GM21447 (cell line): ENCODE data around the gene DTNB.

Source experiments
- ATAC-seq: cut with Tn5 transposase; IDR thresholded peaks from one replicate; pipeline ENCODE4 v1.9.1; 2021; ENCODE audit not compliant: unreplicated experiment

The DTNB gene

GRCh38 chr2:25592766-25593292 is 80.5 kb downstream of the DTNB start:
- ATAC-seq = no peak

- ATAC-seq = no peak
These were observed 82.4 kb downstream of the DTNB start for GRCh38 chr2:25590921-25591505.

- no peak for ATAC-seq
These were observed 83.6 kb downstream of the DTNB start for GRCh38 chr2:25589676-25590205.

- ATAC-seq = no peak
These were observed 84.8 kb downstream of the DTNB start for GRCh38 chr2:25588576-25588975.

- no peak for ATAC-seq
These were observed 86.0 kb downstream of the DTNB start for GRCh38 chr2:25587361-25587760.

- ATAC-seq = peak; percentile 79
These were observed 86.6 kb downstream of the DTNB start for GRCh38 chr2:25586726-25587144.

GRCh38 chr2:25585189-25585588 is 88.2 kb downstream of the DTNB start:
- no peak for ATAC-seq

GRCh38 chr2:25582077-25582830 is 91.1 kb downstream of the DTNB start:
- ATAC-seq = no peak

- no peak for ATAC-seq
These were observed 96.8 kb downstream of the DTNB start for GRCh38 chr2:25576596-25576995.

GRCh38 chr2:25572638-25573037 is 100.7 kb downstream of the DTNB start:
- ATAC-seq = no peak

- ATAC-seq = no peak
These were observed 103.1 kb downstream of the DTNB start for GRCh38 chr2:25570161-25570845.

GRCh38 chr2:25567406-25567805 is 106.0 kb downstream of the DTNB start:
- peak; percentile 38 for ATAC-seq

GRCh38 chr2:25566694-25567093 is 106.7 kb downstream of the DTNB start:
- peak; percentile 86 for ATAC-seq

- no peak for ATAC-seq
These were observed 107.3 kb downstream of the DTNB start for GRCh38 chr2:25566094-25566493.

- no peak for ATAC-seq
These were observed 112.1 kb downstream of the DTNB start for GRCh38 chr2:25561136-25561850.

- no peak for ATAC-seq
These were observed 114.2 kb downstream of the DTNB start for GRCh38 chr2:25559148-25559547.

GRCh38 chr2:25558262-25558661 is 115.1 kb downstream of the DTNB start:
- peak; percentile 73 for ATAC-seq

- no peak for ATAC-seq
These were observed 116.0 kb downstream of the DTNB start for GRCh38 chr2:25557179-25558036.

GRCh38 chr2:25552318-25552717 is 121.1 kb downstream of the DTNB start:
- ATAC-seq = no peak

GRCh38 chr2:25551316-25551715 is 122.1 kb downstream of the DTNB start:
- ATAC-seq = no peak
